A549 (cell line): ENCODE measurements around the gene DNM3. TPM values are rescaled to one million over a fixed set of nuclear protein-coding genes. Genes with fewer than 3 reads are reported as not detected.

Experiments
- ATAC-seq, 2 experiments: fragments of 200-7000 bp in 1 of 2; fragments of >200 bp in 1 of 2; cut with Nextera tagmentation in 1 of 2; cut with Tn5 transposase in 1 of 2; 3 replicates each; pipeline versions ENCODE4 v1.8.0 to v1.9.1; 2018 to 2020; ENCODE audit warnings: mild to moderate bottlenecking in 1 of 2, moderate library complexity in 1 of 2
- CTCF ChIA-PET: fragments of 300-600 bp; sonication (Branson Sonifier 250); formaldehyde crosslinking; extraction: SDS; loops from one replicate; lab custom pipeline; 2021; ENCODE audit warnings: antibody characterized with exemption, inconsistent platforms; lab: Yijun Ruan, JAX
- POLR2A ChIA-PET: fragments of 350-600 bp; formaldehyde crosslinking; extraction: SDS; loops from one replicate; lab custom pipeline; 2021; ENCODE audit warnings: antibody characterized with exemption, inconsistent platforms; lab: Yijun Ruan, JAX
- DNase-seq, 2 experiments: peaks; one replicate each; pipeline versions ENCODE4 v3.0.0 to v3.0.0-alpha.2; 2011 to 2016; ENCODE audit warnings: low read depth in 1 of 2, low spot score in 1 of 2
- FAIRE-seq: peaks from 2 replicates; lab custom pipeline; 2011; peaks lifted over from hg19 to GRCh38; lab: Jason Lieb, UNC
- H3K27ac ChIP-seq, 2 experiments: fragments of >200 bp; sonication (Bioruptor Twin); formaldehyde crosslinking; 3 replicates each; pipeline ENCODE4 v1.5.1; 2016 to 2017
- H3K4me1 ChIP-seq: fragments of >200 bp; sonication (Bioruptor Twin); formaldehyde crosslinking; 3 replicates; pipeline ENCODE4 v1.6.1; 2016
- H3K4me2 ChIP-seq: fragments of >200 bp; sonication (Bioruptor Twin); formaldehyde crosslinking; 3 replicates; pipeline ENCODE4 v1.6.1; 2016
- H3K4me3 ChIP-seq: fragments of >200 bp; sonication (Bioruptor Twin); formaldehyde crosslinking; 3 replicates; pipeline ENCODE4 v1.5.1; 2016
- H3K9me3 ChIP-seq: fragments of >200 bp; sonication (Bioruptor Twin); formaldehyde crosslinking; 3 replicates; pipeline ENCODE4 v1.6.1; 2016
- ATOH8 ChIP-seq: fragments of 250-450 bp; sonication (Bioruptor Pico); IDR thresholded peaks from 2 replicates; pipeline ENCODE4 v1.5.0; 2020; ENCODE audit warnings: low read depth, mild to moderate bottlenecking, moderate library complexity
- BCL3 ChIP-seq: fragments of >200 bp; sonication (Bioruptor Twin); formaldehyde crosslinking; IDR thresholded peaks from 3 replicates; pipeline ENCODE4 v1.6.1; 2016
- E2F6 ChIP-seq: IDR thresholded peaks from 2 replicates; pipeline ENCODE4 v1.6.1; 2012; ENCODE audit warnings: low read depth, borderline replicate concordance
- FOSB ChIP-seq: fragments of 250-450 bp; sonication (Bioruptor Pico); IDR thresholded peaks from 2 replicates; pipeline ENCODE4 v1.5.0; 2020; ENCODE audit warnings: mild to moderate bottlenecking, moderate library complexity
- FOSL2 ChIP-seq, 2 experiments: fragments of 450-650 bp in 1 of 2; fragments of >200 bp in 1 of 2; sonication (Bioruptor Twin) in 1 of 2; formaldehyde crosslinking; IDR thresholded peaks; 2 replicates each; pipeline versions ENCODE4 v1.5.0 to v1.6.1; 2016 to 2020; ENCODE audit warnings: mild to moderate bottlenecking in 1 of 2, moderate library complexity in 1 of 2
- HES2 ChIP-seq: fragments of >200 bp; sonication (Bioruptor Twin); formaldehyde crosslinking; IDR thresholded peaks from 2 replicates; pipeline ENCODE4 v1.6.1; 2016
- HOXA7 ChIP-seq: fragments of 250-450 bp; sonication (Bioruptor Pico); IDR thresholded peaks from 2 replicates; pipeline ENCODE4 v1.5.0; 2020; ENCODE audit warnings: mild to moderate bottlenecking, moderate library complexity
- HOXB13 ChIP-seq: fragments of 250-450 bp; sonication (Bioruptor Pico); IDR thresholded peaks from 2 replicates; pipeline ENCODE4 v1.5.0; 2020; ENCODE audit warnings: low read depth, mild to moderate bottlenecking, moderate library complexity
- JUN ChIP-seq, 2 experiments: fragments of >200 bp; sonication (Bioruptor Twin); formaldehyde crosslinking; IDR thresholded peaks; 2 replicates in 1 of 2; 3 replicates in 1 of 2; pipeline ENCODE4 v1.6.1; 2016 to 2017
- MAFK ChIP-seq: fragments of 450-650 bp; IDR thresholded peaks from 2 replicates; pipeline ENCODE4 v1.6.1; 2014; ENCODE audit not compliant: partially characterized antibody
- MAX ChIP-seq: IDR thresholded peaks from 2 replicates; pipeline ENCODE4 v1.6.1; 2012
- NFE2L2 ChIP-seq: fragments of 150-350 bp; conservative IDR thresholded peaks from 2 replicates; pipeline ENCODE4 v1.6.1; 2014; ENCODE audit warnings: low read length
- RAD21 ChIP-seq, 2 experiments: fragments of >200 bp in 1 of 2; sonication (Bioruptor Twin) in 1 of 2; formaldehyde crosslinking in 1 of 2; IDR thresholded peaks in 1 of 2; conservative IDR thresholded peaks in 1 of 2; 2 replicates in 1 of 2; 3 replicates in 1 of 2; pipeline ENCODE4 v1.6.1; 2012 to 2018; ENCODE audit warnings: inconsistent platforms in 1 of 2
- REST ChIP-seq: fragments of 200-600 bp; sonication (generic); IDR thresholded peaks from 2 replicates; pipeline ENCODE4 v1.6.1; 2016; ENCODE audit warnings: antibody characterized with exemption, mild to moderate bottlenecking, moderate library complexity
- SMC3 ChIP-seq: fragments of >200 bp; sonication (Bioruptor Twin); formaldehyde crosslinking; IDR thresholded peaks from 3 replicates; pipeline ENCODE4 v1.6.1; 2018; ENCODE audit warnings: inconsistent platforms
- SREBF2 ChIP-seq: fragments of 450-650 bp; IDR thresholded peaks from 2 replicates; pipeline ENCODE4 v1.6.1; 2014; ENCODE audit warnings: mild to moderate bottlenecking, moderate library complexity
- USF2 ChIP-seq: fragments of 450-650 bp; IDR thresholded peaks from 2 replicates; pipeline ENCODE4 v1.6.1; 2014; ENCODE audit warnings: antibody characterized with exemption
- ZC3H11A ChIP-seq: fragments of 450-650 bp; IDR thresholded peaks from 2 replicates; pipeline ENCODE4 v1.6.1; 2014; ENCODE audit warnings: antibody characterized with exemption, mild to moderate bottlenecking
- WGBS: methylation state at CpG from one replicate; pipeline ENCODE4 v1.1.6; 2017; ENCODE audit errors: missing lambda C conversion rate; 5-methylcytosine and 5-hydroxymethylcytosine counted together
- polyA plus RNA-seq, 4 experiments: library from polyadenylated mRNA; depleted of rRNA in 3 of 4; stranded (reverse); fragments of >200 nt; fragmentation: RNase III in 1 of 4; extraction: RNeasy Plus Mini Kit Qiagen cat#74134 plus additional on column Dnase treatment in 1 of 4; gene quantifications; 2 replicates in 3 of 4; 3 replicates in 1 of 4; pipeline ENCODE4 v1.2.3, GENCODE V29; 2011 to 2017

DNM3 gene
- polyA plus RNA-seq, 2 of the 4 experiments (the other 2 are of a cell fraction) = 0.57 to 1.5 TPM

- ChIA-PET POLR2A (interaction anchor here (0.8 to 2.1 kb wide), 5 partner anchors 15 to 104 kb away, joined by 3 to 16 read pairs (median 3); no protein-coding TSS in a partner anchor), CTCF (interaction anchor here (1.1 to 2.4 kb wide), 3 partner anchors 14 to 165 kb away, joined by 3 to 11 read pairs (median 3); no protein-coding TSS in a partner anchor)
- ATAC-seq (peak; percentile 81 to 94), DNase-seq (peak; percentile 8 to 63), FAIRE-seq (no peak)
- H3K4me1 ChIP-seq = peaks cover 27% of the 10 kb centered on the region
- H3K9me3 ChIP-seq = no peaks in the 10 kb centered on the region
- TF ChIP-seq MAX (no peak), JUN (IDR thresholded peaks at IDR 0.05) (peak in 1 of 2 experiments; percentile 10; a peak in 1 of 5 replicates), E2F6 (no peak), SREBF2 (no peak), RAD21 (conservative IDR thresholded peaks at IDR 0.05 in 1 of 2, IDR thresholded peaks at IDR 0.05 in 1 of 2) (no peak), ZC3H11A (no peak)
- H3K4me3 ChIP-seq = no peak overlapping the region
- peak overlapping the region; percentile 51 for H3K4me2 ChIP-seq
- peak overlapping the region; percentile 62 to 79 for H3K27ac ChIP-seq
These were observed 413.9 kb downstream of the DNM3 start for GRCh38 chr1:172255223-172255560.

- Histone ChIP-seq H3K4me3 (no peak overlapping the region), H3K4me1 (peaks cover 45% of the 10 kb centered on the region), H3K4me2 (peak overlapping the region; percentile 24; the same call in 1 of the 3 replicates), H3K27ac (peak overlapping the region; percentile 12 to 53; a peak in 1 of 6 replicates), H3K9me3 (0 out of 3 replicates have a peak, but pooled peaks cover 5% of the 10 kb centered on the region)
- ChIA-PET POLR2A (no interaction called here), CTCF (interaction anchor here (0.9 kb wide), 1 partner anchor 134 kb away, joined by 3 read pairs; no protein-coding TSS in a partner anchor)
- WGBS = 59% methylated on average over 1 of the region's 1 CpG
- DNase-seq = no peak
- no peak for FAIRE-seq
- ATAC-seq = no peak
- no peak for TF ChIP-seq FOSL2 (IDR thresholded peaks at IDR 0.05)
- TF ChIP-seq FOSL2 (CRISPR knock-in tag; IDR thresholded peaks at IDR 0.05) = 0 out of 2 replicates have a peak, but pooled peaks have one; percentile 8
- no peak for TF ChIP-seq USF2
- no peak for TF ChIP-seq ATOH8 (CRISPR knock-in tag)
- no peak for TF ChIP-seq NFE2L2
- peak; percentile 46 for TF ChIP-seq MAFK
- no peak for TF ChIP-seq HES2
These were observed 424.6 kb downstream of the DNM3 start for GRCh38 chr1:172265905-172266304.

GRCh38 chr1:172266528-172267174 is 425.4 kb downstream of the DNM3 start:
- Histone ChIP-seq H3K27ac (peak overlapping the region in 1 of 2 experiments; percentile 53; a peak in 3 of 6 replicates), H3K4me1 (peaks cover 48% of the 10 kb centered on the region), H3K9me3 (no peaks in the 10 kb centered on the region)
- FAIRE-seq (no peak), DNase-seq (no peak)
- WGBS = 93% methylated on average over 1 of the region's 1 CpG
- POLR2A ChIA-PET = no interaction called here
- TF ChIP-seq SMC3 (no peak), FOSB (CRISPR knock-in tag) (no peak), HOXB13 (no peak), REST (no peak), BCL3 (no peak), HOXA7 (CRISPR knock-in tag) (no peak)
- TF ChIP-seq, all 56 proteins: peak for 0
- no peak overlapping the region for H3K4me3 ChIP-seq
- H3K4me2 ChIP-seq = peak overlapping the region; percentile 24; the same call in 2 of the 3 replicates
- CTCF ChIA-PET = interaction anchor here (0.6 to 1.4 kb wide), 4 partner anchors 14 to 281 kb away, joined by 3 to 5 read pairs (median 3); no protein-coding TSS in a partner anchor
- ATAC-seq = no peak
